H1 (cell line): ENCODE results near the gene NDUFV1.

Experiments
- CTCF ChIP-seq, 3 experiments: IDR thresholded peaks; 1 replicate in 2 of 3; 2 replicates in 1 of 3; pipeline versions ENCODE4 v1.5.1 to v1.6.1; 2011; ENCODE audit warnings: low read length in 3 of 3, mild to moderate bottlenecking in 3 of 3, inconsistent platforms in 2 of 3, low read depth in 1 of 3, moderate library complexity in 1 of 3; ENCODE audit not compliant: insufficient read depth in 1 of 3; ENCODE audit errors: control extremely low read depth in 1 of 3
- GABPA ChIP-seq: IDR thresholded peaks from 2 replicates; pipeline ENCODE4 v1.6.1; 2011; ENCODE audit warnings: mild to moderate bottlenecking, low read length, moderate library complexity, borderline replicate concordance; ENCODE audit not compliant: insufficient read depth
- MAFK ChIP-seq: IDR thresholded peaks from 2 replicates; pipeline ENCODE4 v1.6.1; 2012; ENCODE audit warnings: low read depth, mild to moderate bottlenecking, improper control_type of control experiment, low read length
- POLR2AphosphoS5 ChIP-seq: IDR thresholded peaks from 2 replicates; pipeline ENCODE4 v1.6.1; 2011; ENCODE audit warnings: low read depth, low read length
- RFX5 ChIP-seq: IDR thresholded peaks from 2 replicates; pipeline ENCODE4 v1.6.1; 2011; ENCODE audit warnings: low read depth, low read length, improper control_type of control experiment, borderline replicate concordance
- SAP30 ChIP-seq: fragments of 300-600 bp; sonication (generic); IDR thresholded peaks from 2 replicates; pipeline ENCODE4 v1.7.1; 2012; ENCODE audit warnings: low read length, moderate library complexity, mild to moderate bottlenecking, inconsistent platforms; ENCODE audit not compliant: insufficient read depth, insufficient replicate concordance
- TF ChIP-seq, protein P1 (sequence below): IDR thresholded peaks from 2 replicates; pipeline ENCODE4 v1.6.1; 2011; ENCODE audit warnings: low read depth, mild to moderate bottlenecking, low read length; ENCODE audit not compliant: insufficient read depth

DNA sequence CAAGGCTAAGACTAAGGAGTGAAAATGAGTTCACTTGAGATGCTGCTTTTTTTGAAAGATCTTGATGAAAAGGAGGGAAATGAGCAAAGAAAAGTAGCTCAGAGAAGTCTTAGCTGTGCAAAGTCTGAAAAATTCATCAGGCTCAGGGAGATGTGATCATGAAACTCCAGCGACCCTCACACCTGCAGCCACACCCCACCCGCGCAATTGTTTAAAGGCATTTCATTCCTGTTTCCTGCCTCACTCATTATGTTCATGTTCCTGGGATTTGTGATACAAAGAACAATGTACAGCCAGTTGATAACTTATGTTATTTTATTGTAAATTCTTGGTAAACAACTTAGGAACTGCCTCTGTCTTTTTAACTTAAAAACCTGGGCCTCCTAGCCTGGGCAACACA is 31.8 kb upstream of the NDUFV1 start:
- TF ChIP-seq POLR2AphosphoS5 (no peak), CTCF (IDR thresholded peaks at IDR 0.05; ENCODE audit: control extremely low read depth in 1 of 3, insufficient read depth in 1 of 3, low read depth in 1 of 3, low read length in 3 of 3) (no peak), GABPA (no peak), SAP30 (no peak), RFX5 (no peak), MAFK (no peak)
- TF ChIP-seq, protein P1, sequence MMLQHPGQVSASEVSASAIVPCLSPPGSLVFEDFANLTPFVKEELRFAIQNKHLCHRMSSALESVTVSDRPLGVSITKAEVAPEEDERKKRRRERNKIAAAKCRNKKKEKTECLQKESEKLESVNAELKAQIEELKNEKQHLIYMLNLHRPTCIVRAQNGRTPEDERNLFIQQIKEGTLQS = no peak
